RKO (cell line): ENCODE results near the gene TCP11.

Source experiments
- DNase-seq: peaks from one replicate; pipeline ENCODE4 v3.0.0-alpha.2; 2016; ENCODE audit warnings: low spot score

The TCP11 gene

DNA sequence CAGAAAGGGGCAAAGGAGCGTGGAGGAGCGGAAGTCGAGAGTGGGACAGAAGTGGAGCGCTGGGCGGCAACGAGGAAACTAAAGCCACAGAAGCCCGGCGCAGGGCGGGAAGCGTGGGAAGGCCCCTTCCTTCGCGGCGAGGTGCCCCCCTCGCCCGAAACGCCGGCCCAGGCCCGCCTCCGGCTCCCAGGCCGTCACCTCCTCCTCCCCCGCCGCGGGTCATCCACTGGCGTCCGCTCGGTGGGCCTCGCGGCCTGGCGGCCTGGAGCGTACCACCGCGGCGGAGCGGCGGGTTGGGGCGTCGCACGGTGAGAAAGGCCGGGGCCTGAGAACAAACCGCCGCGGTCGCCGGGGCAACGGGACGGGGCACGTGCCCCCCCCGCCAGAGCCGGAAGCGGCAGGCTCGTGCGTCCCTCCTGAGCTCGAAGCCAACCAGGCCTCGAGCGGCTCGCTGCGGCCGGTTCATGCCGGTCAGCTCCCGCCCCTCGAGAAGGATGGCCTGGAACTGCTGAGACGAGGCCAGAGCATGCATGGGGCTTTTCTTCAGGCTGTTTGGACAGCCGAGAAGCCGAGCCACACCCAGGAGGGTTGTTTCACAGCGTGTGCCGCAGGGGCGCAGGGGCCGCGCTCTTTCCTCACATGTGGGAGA, at the start of gene TCP11:
TCP11 (minus strand) TSS at position 333 of the 649 bp plus-strand sequence. CDS start 469 bp downstream, outside the sequence.
- DNase-seq, result no peak

DNA sequence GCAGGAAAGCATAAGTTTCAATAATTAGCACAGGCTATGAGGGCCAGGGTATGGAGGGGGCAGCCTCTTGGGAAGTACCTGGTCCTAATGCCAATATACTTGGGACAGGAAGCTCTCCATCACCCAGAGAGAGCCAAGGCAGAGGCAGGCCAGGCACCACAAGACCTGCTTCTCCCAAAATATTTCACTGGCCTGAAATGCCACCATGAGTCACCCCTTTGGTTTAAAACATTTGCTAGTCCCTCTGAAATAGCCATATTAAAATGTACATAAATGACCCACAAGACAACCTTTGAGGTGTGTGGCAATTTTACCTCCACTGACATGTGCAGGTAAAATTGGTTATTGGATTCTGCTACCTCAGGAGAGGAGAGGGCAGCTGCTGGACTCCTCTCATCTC, 49.2 kb upstream of the TCP11 start:
- no peak for DNase-seq

DNA sequence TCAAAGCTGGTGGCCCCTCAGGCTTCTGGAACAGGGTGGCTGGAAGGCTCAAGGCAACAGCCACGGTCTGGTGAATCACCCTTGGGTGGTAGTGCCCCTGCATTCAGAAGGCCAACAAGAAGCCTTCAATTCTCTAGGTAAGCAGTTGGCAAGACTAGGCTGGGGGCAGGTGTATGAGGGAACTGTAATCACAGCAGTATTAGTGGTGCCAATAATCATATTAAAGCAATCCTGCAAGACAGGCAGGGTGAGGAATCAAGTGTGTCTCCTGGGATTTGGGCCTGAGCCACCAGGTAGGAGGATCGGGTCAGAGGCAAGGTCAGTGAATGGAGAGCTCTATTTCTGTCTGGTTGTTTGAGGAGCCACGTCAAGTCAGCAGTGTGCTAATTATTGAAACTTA, 47.7 kb upstream of the TCP11 start:
- no peak for DNase-seq

DNA sequence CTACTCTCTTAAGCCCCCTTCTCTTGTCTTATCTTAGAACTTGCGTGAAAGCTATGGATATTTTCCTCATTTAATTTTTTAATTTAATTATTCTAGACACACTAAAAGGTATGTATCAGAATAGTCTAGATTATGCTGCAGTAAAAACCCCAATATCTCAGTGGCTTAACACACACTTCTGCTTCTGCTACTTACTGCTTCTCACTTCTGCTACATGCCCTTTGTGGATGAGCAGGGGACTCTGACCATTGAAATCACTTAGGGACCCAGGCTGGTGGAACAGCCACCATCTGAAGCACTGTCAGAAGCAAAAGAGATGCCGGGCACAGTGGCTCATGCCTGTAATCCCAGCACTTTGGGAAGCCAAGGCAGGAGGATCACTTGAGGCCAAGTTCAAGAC, 45.4 kb upstream of the TCP11 start:
- DNase-seq, result no peak

DNA sequence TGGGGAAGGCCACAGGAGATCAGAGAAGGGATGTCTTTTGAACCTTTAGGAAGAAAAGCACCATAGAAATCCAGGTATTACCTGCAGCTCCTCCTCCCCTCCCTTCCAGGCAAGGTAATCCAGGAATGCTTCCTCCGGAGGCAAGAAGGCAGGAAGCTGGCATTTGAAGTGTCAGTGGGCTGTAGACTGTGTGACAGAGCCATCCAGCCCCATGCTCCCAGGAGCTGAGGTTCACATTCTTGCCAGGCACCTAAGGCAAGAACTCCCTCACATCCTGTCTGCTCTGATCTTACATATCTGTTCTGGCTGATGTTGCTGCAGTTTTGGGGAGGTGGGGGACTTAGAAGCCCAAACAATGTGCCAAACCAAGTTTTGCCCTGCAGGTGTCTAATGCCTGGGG, 44.8 kb upstream of the TCP11 start:
- DNase-seq, result no peak

DNA sequence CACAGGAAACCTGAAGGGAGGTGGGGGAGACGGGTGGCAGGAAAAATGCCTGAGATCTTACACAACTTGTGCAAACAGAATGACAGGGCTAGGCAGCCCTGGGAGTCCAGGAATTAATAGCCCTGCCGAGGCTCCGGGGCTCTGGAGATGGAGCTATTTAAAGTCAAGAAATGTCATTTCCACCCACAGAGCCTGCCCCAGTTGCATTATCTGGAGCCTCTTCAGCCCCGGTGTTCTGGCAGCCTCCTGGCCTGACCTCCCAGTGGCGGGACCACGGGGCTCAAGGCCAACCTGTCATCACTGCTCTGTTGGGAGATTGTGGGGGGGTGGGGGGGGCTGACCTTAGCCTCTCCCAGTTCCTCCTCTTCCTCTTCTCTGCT, 44.2 kb upstream of the TCP11 start:
- DNase-seq, result no peak

DNA sequence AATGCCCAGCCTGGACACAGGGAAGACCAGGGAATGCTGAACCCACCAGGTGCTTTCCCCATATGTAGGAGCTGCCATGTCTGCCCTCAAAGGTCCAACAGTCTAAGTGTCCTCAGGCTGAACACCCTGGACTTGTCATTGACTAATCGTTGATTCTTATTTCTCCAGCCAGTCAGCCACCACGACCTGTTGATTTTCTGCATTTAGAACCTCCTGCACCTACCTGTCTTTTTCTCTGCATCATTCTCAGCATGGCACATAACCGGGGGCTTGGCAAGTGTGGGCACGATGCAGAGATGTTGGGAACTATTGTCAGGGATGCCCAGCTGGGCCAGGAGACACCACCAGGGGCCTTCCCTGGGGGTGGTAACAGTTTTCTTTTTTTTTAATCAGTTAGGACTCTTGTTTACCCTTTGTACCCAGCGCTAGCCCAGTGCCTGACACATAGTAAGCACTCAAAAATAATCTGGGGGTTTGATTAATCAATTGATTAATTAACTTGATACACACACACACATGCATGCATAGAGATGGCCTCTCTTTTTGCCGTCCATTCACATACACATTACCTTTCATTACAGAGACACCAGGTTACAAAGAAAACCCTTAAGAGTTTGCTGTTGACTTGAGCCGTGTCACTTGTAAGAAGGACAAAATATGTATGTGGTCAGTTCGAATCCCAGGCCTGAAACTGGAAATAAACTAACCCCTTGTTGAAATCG, 43.6 kb upstream of the TCP11 start:
- no peak for DNase-seq

DNA sequence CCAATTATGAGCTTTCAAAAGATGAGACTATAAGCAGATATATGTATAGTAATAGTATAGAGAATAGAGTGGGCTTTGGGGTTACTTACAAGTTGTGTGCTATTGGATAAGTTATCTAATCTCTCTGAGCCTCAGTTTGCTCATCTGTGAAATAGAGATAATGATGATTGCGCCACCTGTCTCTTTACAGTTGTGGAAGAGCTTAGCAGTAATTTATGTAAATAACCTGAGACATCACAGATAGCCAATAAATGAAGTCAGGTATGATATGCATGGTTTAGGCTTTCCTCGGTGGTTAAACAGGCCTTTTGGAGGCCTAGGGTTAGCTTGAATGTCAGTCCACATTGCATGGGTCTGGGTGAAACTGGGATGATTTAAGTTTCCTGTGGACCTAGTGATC, 42.8 kb upstream of the TCP11 start:
- DNase-seq, result no peak

DNA sequence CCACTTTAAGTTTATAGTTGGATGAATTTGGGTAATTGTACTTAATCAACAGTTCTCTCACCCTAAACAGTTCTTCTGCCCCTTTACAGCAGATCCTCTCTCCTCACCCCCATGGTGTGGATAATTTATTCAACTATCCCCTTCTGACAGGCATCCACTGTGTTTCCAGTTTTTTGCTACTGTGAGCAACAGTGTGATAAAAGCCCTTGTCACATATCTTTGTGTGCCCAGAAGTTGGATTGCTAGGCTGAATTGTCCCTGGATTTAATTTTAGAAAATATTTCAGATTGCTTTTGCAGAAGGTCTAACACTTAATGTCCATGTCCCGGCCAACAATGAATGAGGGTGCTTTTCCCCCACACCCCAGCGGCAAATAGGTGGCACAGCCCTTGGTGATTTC, 42.1 kb upstream of the TCP11 start:
- no peak for DNase-seq

DNA sequence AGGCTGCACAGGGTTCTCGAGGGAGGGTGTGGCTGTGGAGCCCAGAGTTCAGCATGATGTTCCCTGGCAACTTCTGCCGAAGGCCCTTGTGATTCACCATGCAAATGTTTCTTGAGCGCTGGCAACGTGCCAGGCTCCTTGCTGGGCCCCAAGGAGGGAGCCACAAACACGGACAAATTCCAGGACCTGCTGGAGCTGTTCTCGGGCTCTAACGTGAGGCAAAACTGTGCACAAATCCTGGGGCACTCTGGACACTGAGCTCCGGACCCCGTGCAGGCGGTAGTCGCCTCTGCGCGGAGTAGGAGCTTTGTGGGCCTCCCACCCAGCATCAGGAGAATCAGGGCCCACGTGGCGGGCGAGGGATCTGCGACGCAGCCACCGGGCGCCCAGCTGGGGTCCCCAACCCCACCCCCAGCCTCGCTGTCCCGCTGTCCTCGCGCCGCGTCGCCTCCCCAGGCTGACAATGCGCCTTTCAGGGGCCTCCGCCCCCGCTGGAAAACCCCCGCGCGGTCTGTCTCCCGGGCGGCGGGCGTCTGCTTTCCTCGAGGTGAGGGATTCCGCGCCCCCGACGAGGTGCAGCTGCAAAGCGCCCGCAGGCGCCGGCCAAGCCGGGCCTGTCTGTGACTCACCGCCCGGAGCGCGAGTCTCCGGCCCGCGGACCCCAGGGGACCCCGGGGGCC, 40.9 kb upstream of the TCP11 start:
- DNase-seq, result peak; percentile 53

DNA sequence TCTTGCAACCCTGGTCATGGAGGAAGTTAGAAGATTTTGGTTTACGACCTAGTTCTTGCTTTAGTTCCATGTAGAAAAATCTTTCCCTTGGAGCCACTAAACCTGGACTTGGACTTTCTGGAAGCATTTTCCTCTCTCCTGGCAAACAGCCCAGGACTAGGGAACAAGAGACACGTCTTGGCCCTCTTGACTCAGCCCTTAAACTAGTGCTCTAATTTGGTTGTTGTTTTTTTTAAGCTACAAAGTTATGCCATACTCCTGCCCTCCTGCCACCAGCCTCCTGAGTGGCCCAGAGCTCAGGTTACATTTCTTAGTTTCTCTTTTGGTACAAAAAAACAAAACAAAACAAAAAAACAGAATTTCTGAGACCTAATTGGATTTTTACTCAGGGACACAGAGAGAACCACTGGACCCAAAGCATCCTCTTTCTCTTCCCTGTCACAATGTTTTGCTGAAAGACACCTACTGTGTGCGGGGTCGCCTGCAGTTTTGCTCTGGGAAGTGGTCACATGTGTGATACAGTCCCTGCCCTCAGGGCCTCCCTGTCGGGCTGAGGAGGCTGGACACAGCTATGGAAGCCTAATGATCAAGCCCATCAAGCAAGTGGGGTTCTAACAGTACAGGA, 40.3 kb upstream of the TCP11 start:
- DNase-seq, result no peak

DNA sequence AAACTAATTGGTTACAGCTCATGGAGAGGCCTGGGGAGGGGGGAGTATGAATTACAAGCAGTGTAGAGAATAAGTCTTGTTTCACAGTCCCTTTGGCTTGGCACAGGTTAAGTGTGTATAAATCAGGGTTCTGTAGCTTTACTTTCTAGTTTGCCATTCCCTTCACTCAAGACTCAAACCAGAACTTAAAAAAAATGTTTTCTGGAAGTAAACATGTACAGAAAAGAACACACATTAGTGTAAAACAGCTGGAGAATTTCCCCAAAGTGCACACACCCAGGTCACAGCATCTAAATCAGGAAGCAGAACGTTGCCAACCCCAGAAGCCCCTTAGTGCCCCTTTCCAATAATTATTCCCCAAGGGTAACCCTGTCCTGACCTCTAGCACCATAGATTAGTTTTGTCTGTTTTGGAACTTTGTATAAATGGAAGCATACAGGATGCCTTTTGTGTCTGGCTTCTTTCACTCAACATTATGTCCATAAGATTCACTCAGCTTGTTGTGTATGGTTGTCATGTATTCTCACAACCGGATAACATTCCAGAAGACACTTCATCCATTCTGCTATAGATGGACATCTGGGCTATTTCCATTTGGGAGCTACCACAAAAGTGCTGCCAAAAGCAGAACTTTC, 38.9 kb upstream of the TCP11 start:
- no peak for DNase-seq

DNA sequence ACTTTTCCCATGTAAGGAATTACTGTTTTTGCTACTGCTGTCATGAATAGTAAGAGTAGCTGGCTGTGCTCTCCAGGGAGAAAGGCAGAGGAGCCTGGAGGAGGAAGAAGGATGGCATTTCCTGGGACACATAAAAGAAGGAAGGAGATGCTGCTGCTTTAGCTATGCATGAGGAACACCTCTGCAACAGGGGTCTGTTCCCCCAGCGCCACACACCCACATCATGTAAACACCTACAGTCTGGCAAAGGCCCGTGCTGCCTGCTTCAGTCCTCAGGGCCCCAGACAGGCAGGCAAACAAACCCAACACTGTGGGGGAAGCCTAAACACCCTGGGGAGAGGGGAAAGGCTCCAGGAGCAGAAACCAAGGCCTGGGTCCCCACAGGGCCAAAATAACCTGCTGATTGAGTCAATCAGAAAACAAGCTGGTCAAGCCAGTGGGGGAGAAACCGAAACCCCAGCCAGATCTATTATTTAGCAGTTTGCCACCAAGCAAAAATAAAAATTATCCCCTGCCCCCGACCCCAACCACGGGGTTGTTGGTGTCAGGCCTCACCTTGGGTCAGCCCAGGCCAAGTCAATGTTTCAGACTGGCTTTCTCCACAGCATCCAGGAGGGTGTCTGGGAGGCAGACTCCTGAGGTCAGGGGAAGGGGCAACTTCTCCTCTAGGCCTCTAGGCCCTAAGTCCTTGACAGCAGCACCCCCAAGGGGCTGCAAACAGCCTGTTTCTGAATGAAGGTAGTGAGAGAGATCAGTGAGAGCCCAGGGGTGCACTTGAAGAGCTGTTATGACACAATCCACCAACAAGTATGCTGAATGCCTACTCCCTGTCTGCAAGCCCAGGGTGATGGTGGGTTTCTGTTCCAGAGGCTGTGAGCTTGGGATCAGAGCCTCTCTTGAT, 38.0 kb upstream of the TCP11 start:
- no peak for DNase-seq

DNA sequence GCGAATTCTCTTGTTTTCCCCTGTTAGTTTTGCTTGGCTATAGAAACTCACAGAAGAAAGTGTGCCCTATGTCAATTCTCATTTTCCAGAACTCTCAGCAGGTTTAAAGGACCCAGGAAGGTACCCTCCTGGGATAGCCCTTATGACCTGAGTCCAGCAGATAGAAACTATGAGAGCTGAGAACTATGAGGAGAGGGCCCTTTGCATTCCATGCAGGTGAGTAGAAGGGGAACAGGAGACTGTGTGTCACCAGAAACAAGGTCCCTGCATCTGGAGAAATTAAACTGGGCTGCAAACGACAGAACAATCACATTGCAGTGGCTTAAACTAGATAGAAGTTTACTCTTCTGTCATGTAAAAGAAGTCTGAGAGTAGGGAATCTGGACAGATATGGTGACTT, 36.9 kb upstream of the TCP11 start:
- DNase-seq, result no peak

DNA sequence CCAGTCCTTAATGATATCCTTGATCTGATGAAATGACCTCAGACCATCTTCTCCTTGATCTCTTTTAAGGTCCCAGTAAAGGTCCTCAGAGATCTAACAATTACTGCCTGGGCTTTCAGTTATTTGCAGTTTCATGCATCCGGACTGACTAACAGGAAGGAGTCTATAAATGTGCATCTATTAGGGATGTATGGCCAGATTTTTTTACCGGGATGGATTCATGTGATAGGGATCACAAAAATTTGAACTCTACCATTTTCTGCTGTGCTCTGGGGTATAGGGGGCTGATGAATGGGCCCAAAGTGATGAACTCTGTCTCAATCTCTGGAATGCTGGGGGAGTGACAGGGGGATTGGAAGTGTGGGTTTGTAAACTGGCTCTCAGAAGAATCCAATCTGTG, 36.5 kb upstream of the TCP11 start:
- no peak for DNase-seq

DNA sequence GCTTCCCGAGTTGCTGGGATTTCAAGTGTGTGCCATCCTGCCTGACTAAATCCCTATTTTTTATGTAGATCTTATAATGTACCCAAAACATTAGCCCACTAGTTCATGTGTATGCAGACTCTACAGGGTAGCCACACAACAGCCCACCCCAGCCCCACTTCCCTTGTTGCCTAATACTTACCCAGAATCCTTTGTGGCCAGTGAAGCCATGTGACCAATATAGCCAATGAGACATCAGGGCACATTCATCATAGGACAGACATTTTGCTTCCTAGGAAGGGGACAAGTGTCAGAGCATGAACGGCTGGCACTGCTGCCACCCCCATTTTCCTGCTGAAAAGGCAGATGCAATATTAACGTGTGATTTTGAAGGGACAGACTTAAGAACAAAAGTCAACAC, 36.0 kb upstream of the TCP11 start:
- DNase-seq, result peak; percentile 25

DNA sequence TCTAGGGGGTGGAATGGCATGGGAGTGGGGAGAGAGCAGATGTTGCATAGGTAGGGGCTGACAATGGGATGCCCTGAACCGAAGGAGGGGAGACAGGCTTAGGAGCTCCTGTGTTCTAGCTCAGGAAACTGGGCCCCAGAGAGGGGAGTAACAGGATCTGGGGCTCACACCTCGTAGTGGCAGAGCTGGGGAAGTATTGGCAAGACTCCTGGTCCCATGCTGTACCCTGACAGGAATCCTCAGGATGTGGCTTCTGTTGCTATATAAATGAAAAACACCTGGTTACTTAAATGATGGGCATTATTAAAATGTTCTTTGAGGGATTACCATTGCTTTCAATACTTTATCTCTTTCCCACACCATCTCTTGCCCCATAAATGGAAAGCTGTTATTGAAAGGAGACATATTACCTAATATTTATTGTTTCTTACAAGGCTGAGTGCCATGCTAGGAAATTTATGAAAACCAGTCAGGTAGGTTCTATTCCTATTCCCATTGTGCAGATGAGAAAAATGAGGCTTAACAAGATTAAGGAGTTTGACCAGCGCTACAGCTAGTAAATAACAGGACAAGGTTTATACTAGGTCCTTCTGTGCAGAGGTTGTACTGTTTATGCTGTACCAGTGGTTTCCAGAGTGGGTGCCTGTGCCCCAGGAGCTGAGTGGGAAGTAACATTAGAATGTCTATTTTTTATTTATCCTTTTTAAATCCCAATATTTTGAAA, 35.3 kb upstream of the TCP11 start:
- no peak for DNase-seq

DNA sequence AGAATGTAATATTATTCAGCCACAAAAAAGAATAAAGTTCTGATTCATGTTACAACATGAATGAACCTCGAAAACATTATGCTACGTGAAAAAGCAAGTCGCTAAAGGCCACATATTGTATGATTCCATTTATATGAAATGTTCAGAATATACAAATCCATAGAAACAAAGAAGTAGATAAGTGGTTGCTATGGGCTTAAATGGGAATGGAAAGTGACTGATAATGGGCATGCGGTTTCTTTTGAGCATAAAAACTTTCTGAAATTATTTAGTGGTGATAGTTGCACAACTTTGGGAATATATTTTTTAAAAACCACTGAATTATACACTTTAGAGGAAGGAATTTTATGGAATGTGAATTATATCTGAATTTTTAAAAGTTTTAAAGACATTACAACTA, 33.4 kb upstream of the TCP11 start:
- no peak for DNase-seq

DNA sequence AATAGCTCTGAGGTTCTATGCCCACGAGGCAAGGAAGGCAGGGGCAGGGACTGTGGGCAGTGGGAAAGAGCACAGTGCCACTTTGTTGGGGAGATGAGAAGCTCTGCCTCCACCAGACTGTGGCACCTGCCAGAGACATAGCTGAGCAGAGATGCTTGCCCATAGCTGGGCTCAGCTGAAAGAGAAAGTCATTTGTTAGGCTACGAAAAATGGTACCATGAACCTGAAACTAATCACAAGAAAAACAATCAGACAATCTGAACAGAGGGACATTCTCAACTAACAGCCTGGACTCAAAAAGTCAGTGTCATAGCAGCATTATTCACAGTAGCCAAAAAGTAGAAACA, 32.9 kb upstream of the TCP11 start:
- no peak for DNase-seq

DNA sequence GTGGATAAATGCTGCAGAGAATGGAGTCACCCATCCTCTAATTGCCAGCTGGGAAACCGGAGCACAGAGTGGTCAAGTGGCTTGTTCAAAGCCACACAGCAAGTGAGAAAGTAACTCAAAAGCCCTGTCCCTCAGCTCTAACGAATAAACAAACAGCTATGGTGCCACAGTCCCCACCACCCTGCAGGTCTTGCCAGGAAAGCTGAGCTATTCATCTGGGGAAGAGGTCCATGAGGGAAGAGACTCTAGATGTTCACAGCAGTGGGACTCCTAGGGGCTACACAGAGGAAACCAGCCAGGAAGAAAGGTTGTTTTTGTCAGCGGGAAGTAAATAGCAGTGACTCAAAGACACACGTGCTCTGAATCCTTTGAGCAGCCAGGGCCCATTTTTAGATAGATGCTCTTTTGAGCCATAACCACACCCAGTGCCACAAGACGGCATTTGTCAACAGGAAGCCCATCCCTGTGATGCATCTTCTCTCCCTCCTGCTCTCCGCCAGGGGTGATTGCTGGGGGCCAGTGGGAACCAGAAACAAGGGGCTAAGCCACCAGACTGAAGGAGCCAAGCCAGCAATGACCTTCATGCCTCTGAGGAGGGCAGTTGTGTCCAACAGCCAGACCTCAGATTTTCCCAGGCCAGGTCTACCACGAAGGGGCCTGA, 32.4 kb upstream of the TCP11 start:
- DNase-seq, result peak; percentile 37
